Measurements from ENCODE around the gene EML4. TPM values are rescaled to one million over a fixed set of nuclear protein-coding genes. Genes with fewer than 3 reads are reported as not detected.

Gene EML4
- total RNA-seq, 1 donor from 2014 or later: 68.2 TPM

DNA sequence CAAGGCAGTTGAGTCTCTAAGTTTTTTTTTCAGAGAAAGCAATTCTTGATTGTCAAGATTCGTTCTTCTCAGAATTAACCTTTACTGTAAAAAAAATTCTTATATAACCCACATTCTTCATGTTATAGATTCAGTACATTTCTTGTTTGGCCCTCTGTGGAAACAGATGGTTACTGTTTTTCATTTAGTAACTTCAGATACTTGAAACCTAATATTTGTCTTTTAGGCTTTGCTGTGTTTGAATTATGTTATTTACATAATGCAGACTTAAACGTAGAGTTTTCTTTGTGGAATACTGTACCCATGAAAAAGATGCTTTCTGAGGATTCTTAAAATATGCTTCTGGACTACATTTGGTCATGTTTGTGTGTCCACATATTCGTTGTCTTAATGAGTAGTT is 48.2 kb downstream of the EML4 start:
- H3K4me1 Mint-ChIP-seq (ENCODE audit: low read depth, unreplicated experiment): peaks cover 17% of the 10 kb centered on the region
- H3K4me2 ChIP-seq (ENCODE audit: low read length): no peak overlapping the region
- H3K79me2 ChIP-seq (ENCODE audit: insufficient read depth, low read length): peaks cover 64% of the 10 kb centered on the region
- peaks cover 29% of the 10 kb centered on the region for H4K20me1 ChIP-seq (ENCODE audit: insufficient read depth, low read length)
- no peak overlapping the region for H3K27ac Mint-ChIP-seq (ENCODE audit: unreplicated experiment)
- H3K27me3 ChIP-seq (ENCODE audit: insufficient read depth, low read length): no peaks in the 10 kb centered on the region
- H3K4me3 ChIP-seq (ENCODE audit: insufficient read depth, low read depth, low read length): no peak overlapping the region
- no peaks in the 10 kb centered on the region for H3K27me3 Mint-ChIP-seq (ENCODE audit: low read depth, unreplicated experiment)
- FAIRE-seq: peak; percentile 49
- no peaks in the 10 kb centered on the region for H3K9me3 ChIP-seq (ENCODE audit: insufficient read depth, low read depth, low read length)
- H3K9me3 Mint-ChIP-seq (ENCODE audit: unreplicated experiment): no peaks in the 10 kb centered on the region
- no peak overlapping the region for H3K4me3 Mint-ChIP-seq (ENCODE audit: unreplicated experiment)
- H3K4me1 ChIP-seq (ENCODE audit: insufficient read depth, low read length): no peaks in the 10 kb centered on the region
- H3K36me3 Mint-ChIP-seq (ENCODE audit: low read depth, unreplicated experiment): peaks cover 5% of the 10 kb centered on the region
- no peak overlapping the region for H3K27ac ChIP-seq (ENCODE audit: low read depth, low read length)
- H3K9ac ChIP-seq (ENCODE audit: low read length): no peak overlapping the region
- DNase-seq (ENCODE audit: low read depth): no peak
- no peaks in the 10 kb centered on the region for H3K36me3 ChIP-seq (ENCODE audit: insufficient read depth, low read length)
- H2AFZ ChIP-seq (ENCODE audit: low read depth, low read length): no peak overlapping the region
- TF ChIP-seq, protein P1, sequence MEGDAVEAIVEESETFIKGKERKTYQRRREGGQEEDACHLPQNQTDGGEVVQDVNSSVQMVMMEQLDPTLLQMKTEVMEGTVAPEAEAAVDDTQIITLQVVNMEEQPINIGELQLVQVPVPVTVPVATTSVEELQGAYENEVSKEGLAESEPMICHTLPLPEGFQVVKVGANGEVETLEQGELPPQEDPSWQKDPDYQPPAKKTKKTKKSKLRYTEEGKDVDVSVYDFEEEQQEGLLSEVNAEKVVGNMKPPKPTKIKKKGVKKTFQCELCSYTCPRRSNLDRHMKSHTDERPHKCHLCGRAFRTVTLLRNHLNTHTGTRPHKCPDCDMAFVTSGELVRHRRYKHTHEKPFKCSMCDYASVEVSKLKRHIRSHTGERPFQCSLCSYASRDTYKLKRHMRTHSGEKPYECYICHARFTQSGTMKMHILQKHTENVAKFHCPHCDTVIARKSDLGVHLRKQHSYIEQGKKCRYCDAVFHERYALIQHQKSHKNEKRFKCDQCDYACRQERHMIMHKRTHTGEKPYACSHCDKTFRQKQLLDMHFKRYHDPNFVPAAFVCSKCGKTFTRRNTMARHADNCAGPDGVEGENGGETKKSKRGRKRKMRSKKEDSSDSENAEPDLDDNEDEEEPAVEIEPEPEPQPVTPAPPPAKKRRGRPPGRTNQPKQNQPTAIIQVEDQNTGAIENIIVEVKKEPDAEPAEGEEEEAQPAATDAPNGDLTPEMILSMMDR (IDR thresholded peaks at IDR 0.05; ENCODE audit: insufficient read depth, low read depth, low read length): no peak
- TF ChIP-seq EZH2 (IDR thresholded peaks at IDR 0.05; ENCODE audit: insufficient read depth, low read length): no peak

DNA sequence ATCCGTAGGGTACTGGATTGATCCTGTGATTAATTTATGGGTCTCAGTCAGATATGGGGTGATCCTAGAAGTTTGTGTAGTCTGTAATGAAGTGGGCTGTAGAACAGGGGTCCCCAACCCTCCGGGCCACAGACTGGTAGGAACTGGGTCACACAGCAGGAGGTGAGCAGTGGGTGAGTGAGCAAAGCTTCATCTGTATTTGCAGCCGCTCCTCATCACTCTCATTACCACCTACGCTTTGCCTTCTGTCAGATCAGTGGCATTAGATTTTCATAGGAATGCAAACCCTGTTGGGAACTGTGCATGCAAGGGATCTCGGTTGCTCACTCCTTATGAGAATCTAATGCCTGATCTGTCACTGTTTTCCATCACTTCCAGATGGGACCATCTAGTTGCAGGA is 48.8 kb downstream of the EML4 start:
- Histone ChIP-seq H3K79me2 (ENCODE audit: insufficient read depth, low read length) (peaks cover 58% of the 10 kb centered on the region), H3K27me3 (ENCODE audit: insufficient read depth, low read length) (no peaks in the 10 kb centered on the region), H3K9ac (ENCODE audit: low read length) (no peak overlapping the region), H4K20me1 (ENCODE audit: insufficient read depth, low read length) (peaks cover 24% of the 10 kb centered on the region), H3K36me3 (ENCODE audit: insufficient read depth, low read length) (no peaks in the 10 kb centered on the region), H2AFZ (ENCODE audit: low read depth, low read length) (no peak overlapping the region), H3K4me2 (ENCODE audit: low read length) (no peak overlapping the region), H3K9me3 (ENCODE audit: insufficient read depth, low read depth, low read length) (no peaks in the 10 kb centered on the region), H3K4me3 (ENCODE audit: insufficient read depth, low read depth, low read length) (no peak overlapping the region), H3K4me1 (ENCODE audit: insufficient read depth, low read length) (no peaks in the 10 kb centered on the region), H3K27ac (ENCODE audit: low read depth, low read length) (no peak overlapping the region)
- Mint-ChIP-seq H3K9me3 (ENCODE audit: unreplicated experiment) (no peaks in the 10 kb centered on the region), H3K27me3 (ENCODE audit: low read depth, unreplicated experiment) (no peaks in the 10 kb centered on the region), H3K4me3 (ENCODE audit: unreplicated experiment) (no peak overlapping the region), H3K27ac (ENCODE audit: unreplicated experiment) (no peak overlapping the region), H3K36me3 (ENCODE audit: low read depth, unreplicated experiment) (peaks cover 5% of the 10 kb centered on the region), H3K4me1 (ENCODE audit: low read depth, unreplicated experiment) (peaks cover 17% of the 10 kb centered on the region)
- no peak for TF ChIP-seq EZH2 (IDR thresholded peaks at IDR 0.05; ENCODE audit: insufficient read depth, low read length)
- TF ChIP-seq, protein P1 (IDR thresholded peaks at IDR 0.05; ENCODE audit: insufficient read depth, low read depth, low read length): no peak
- FAIRE-seq (no peak), DNase-seq (ENCODE audit: low read depth) (no peak)

DNA sequence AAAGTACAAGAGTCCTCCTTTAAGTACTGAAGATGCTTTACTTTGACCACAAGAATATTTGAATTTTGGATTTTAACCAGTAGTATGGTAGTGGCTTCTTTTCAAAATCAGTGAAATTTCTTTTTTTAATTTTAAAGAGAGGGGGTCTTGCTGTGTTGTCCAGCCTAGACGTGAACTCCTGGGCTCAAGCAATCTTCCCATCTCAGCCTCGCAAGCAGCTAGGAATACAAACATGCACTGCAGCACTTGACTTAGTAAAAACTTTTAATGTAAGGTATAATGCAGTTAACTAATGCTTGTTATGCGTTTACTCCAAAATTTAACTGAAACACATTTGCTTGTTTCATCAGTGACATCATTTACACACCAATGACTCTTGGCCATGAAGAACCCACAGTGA is 49.6 kb downstream of the EML4 start:
- H3K4me1 ChIP-seq (ENCODE audit: insufficient read depth, low read length): no peaks in the 10 kb centered on the region
- no peak overlapping the region for H3K27ac Mint-ChIP-seq (ENCODE audit: unreplicated experiment)
- H3K4me3 Mint-ChIP-seq (ENCODE audit: unreplicated experiment): no peak overlapping the region
- H3K9me3 Mint-ChIP-seq (ENCODE audit: unreplicated experiment): no peaks in the 10 kb centered on the region
- peaks cover 60% of the 10 kb centered on the region for H3K79me2 ChIP-seq (ENCODE audit: insufficient read depth, low read length)
- H3K27me3 Mint-ChIP-seq (ENCODE audit: low read depth, unreplicated experiment): no peaks in the 10 kb centered on the region
- H3K4me3 ChIP-seq (ENCODE audit: insufficient read depth, low read depth, low read length): no peak overlapping the region
- no peaks in the 10 kb centered on the region for H3K36me3 ChIP-seq (ENCODE audit: insufficient read depth, low read length)
- no peak for FAIRE-seq
- no peaks in the 10 kb centered on the region for H3K27me3 ChIP-seq (ENCODE audit: insufficient read depth, low read length)
- DNase-seq (ENCODE audit: low read depth): no peak
- no peak overlapping the region for H3K27ac ChIP-seq (ENCODE audit: low read depth, low read length)
- no peak overlapping the region for H2AFZ ChIP-seq (ENCODE audit: low read depth, low read length)
- no peak for TF ChIP-seq EZH2 (IDR thresholded peaks at IDR 0.05; ENCODE audit: insufficient read depth, low read length)
- TF ChIP-seq, protein P1 (IDR thresholded peaks at IDR 0.05; ENCODE audit: insufficient read depth, low read depth, low read length): no peak
- H3K4me1 Mint-ChIP-seq (ENCODE audit: low read depth, unreplicated experiment): peaks cover 17% of the 10 kb centered on the region
- H3K4me2 ChIP-seq (ENCODE audit: low read length): no peak overlapping the region
- H3K9me3 ChIP-seq (ENCODE audit: insufficient read depth, low read depth, low read length): no peaks in the 10 kb centered on the region
- H4K20me1 ChIP-seq (ENCODE audit: insufficient read depth, low read length): peaks cover 21% of the 10 kb centered on the region
- no peak overlapping the region for H3K9ac ChIP-seq (ENCODE audit: low read length)
- H3K36me3 Mint-ChIP-seq (ENCODE audit: low read depth, unreplicated experiment): peaks cover 5% of the 10 kb centered on the region

All from astrocyte (in vitro differentiated cells and primary cell).